HG02642 (cell line): ENCODE measurements around the gene ZFYVE28.

Experiments
- ATAC-seq: cut with Tn5 transposase; IDR thresholded peaks from one replicate; pipeline ENCODE4 v1.9.1; 2021; ENCODE audit warnings: mild to moderate bottlenecking; ENCODE audit not compliant: unreplicated experiment, poor library complexity

ZFYVE28 gene

GRCh38 chr4:2336659-2337058, 81.8 kb downstream of the ZFYVE28 start:
- ATAC-seq, result no peak

DNA sequence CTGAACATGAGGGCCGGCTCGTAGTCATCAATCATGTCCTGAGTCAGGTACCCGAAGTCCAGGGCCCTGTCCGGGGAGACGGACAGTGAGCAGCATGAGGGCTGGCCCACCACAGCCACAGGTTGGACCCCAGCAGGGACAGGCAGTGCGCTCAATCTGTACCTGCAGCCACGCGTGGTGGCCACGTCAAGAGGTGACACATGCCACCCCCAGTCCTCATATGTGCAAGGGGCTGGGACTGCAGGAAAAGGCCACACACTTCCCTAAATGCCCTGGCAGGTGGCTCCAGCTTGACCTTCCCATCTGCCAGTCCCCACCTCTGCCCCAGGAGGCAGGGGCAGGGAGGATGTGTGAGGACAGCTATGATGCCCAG, 82.7 kb downstream of the ZFYVE28 start:
- no peak for ATAC-seq

DNA sequence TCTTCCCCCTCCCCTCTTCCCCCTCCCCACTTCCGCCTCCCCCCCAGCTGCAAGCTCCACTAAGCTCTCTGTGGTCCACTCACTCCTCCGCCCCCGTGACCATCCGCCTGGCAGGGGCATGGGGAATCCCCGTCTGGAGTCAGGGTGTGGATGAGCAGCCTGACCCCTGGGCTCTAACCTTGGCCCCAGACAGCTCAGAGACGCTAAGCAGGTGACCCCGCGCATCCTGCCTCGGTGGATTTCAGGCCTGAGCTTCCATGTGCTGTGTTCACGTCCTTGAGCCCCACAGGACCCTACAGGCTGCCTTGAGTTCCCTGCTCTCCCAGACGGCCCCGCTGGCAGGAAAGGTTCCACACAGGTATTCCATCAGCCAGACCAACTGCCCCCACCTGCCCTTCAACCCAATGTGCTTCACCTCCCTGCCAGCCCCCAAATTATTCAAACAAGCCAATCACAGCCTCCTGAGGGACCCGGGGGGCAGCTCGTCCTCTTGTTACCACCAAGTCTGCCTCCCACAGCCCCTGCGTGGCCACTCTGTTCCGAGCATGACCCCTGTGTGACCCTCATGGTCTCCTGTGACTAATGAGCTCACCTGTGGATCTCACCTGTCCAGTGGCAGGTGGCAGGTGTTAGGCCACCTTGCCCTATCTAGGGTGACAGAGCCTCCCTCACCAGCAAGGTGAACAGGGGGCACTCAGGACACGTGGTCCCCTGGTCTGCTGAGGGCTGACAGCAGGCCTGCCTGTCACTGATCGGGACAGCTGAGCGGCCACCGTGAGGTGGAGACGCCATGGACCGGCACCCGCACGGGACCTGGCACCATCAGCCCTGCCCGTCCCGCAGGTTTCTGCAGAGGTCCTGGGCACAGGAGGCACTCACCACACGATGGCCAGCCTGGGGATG, 83.4 kb downstream of the ZFYVE28 start:
- no peak for ATAC-seq

DNA sequence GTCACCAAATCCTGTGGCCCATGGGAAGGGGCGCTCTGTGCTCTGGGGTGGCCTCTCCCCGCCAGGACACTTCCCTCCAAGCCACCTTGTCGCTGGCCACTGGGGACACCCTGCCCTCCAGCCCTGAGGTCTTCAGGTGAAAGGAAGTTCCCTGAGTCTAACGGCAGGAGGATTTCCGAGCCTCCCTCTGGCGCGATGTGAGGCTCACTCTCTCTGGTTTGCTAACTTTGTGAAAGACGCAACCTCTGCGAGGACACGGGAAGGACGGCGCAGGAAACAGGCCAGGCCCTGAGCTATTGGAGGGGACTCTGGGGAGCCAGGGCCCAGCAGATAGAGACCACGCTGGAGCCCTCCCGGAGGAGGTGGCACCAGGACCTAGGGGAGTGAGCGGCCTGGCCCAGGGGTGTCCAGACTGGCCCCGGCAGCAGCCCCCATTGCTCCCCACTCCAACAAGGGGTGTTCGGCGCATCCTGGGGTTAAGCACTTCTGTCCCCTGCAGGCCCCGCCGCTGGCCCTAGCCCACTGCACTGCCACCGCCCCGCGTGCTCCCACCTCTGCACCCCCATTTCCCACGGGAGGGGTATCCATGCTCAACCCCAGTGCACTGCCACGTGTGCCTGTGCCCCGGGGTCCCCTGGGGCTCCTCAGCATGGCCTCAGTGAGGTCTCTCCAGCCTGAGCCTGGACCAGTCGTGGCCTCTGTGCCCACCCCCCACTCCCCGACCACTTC, 84.4 kb downstream of the ZFYVE28 start:
- no peak for ATAC-seq

GRCh38 chr4:2333356-2333841, 85.0 kb downstream of the ZFYVE28 start:
- ATAC-seq, result no peak

DNA sequence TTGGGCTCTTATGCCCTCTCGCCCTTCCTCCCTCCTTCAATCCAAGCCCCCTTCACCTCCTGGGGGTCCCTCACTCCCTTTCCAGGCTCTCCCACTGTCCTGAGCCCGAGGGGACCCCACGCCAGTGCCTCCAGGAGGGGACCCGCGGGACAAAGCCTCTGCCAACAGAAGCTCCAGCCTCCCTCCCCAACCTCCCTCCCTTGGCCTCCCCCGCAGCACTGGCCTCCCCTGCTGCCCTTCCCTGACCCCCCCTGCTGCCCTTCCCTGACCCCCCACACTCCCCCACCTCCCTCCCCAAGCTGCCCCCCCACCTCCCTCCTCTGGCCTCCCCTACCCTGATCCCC, 85.5 kb downstream of the ZFYVE28 start:
- ATAC-seq, result no peak

- no peak for ATAC-seq
Observed at GRCh38 chr4:2332201-2332975, 86.1 kb downstream of the ZFYVE28 start.

DNA sequence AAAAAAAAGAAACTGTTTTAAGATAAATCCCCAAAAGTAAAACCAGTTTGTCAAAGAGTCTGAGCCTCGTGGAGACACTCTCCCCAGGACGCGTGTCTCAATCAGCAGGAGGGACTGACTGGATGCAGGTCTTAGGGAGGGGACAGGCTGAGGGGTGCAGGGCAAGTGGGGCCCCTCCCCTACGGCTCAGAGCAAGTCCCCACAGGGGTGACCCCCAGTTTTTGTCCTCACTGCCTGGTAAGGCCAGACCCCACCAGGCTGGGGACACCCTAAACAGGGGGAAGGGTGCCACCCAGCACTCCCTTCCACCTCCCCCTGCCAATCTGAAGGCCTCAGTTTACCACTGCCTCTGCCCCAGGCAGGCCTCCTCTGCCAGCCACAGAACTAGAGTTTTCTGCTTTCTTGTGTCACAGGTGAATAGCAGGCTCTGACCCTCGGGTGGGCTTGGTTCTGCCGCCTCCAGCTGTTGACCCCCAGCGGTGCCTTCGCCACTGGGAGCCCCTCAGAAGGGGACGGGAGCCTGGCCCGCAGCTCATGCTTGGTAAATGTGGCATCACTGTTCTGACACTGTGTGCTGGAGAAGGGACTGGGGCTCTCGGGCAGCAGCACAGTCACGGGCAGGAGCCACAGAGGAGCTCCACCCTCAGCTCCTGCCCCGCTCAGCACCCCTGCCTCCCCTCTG, 86.8 kb downstream of the ZFYVE28 start:
- no peak for ATAC-seq

DNA sequence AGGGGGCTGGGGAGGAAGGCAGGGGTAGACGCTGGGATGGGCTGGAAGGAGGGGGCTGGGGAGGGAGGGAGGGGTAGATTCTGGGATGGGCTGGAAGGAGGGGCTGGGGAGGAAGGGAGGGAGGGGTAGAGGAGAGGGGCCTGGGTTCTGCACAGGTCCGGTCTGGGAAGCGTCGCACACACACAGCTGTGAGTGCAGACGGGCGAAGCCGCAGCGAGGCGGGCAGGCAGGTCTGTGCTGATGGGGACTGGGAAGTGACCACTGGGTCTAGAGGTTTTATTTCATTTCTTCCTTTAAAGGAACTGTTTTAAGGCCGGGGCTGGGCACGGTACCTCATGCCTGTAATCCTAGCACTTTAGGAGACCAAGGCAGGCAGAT, 87.4 kb downstream of the ZFYVE28 start:
- no peak for ATAC-seq

- no peak for ATAC-seq
Observed at GRCh38 chr4:2330091-2331042, 88.1 kb downstream of the ZFYVE28 start.

DNA sequence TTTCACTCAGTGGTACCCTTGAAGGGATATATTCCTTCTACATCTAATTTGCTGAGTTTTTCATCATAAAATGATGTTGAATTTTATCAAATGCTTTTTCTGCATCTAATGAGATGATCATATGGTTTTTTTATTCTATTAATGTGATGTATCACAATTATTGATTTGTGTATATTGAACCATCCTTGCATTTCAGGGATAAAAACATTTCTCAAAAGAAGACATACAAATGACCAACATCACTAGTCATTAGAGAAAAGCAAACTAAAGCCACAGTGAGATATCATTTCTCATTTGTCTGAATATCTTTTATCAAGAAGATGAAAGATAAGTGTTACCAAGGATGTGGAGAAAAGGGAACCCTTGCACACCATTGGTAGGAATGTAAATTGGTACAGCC, 90.9 kb downstream of the ZFYVE28 start:
- no peak for ATAC-seq

GRCh38 chr4:2324891-2325290, 93.6 kb downstream of the ZFYVE28 start:
- no peak for ATAC-seq

GRCh38 chr4:2322841-2323240, 95.6 kb downstream of the ZFYVE28 start:
- ATAC-seq, result no peak

GRCh38 chr4:2322227-2322626, 96.2 kb downstream of the ZFYVE28 start:
- no peak for ATAC-seq

DNA sequence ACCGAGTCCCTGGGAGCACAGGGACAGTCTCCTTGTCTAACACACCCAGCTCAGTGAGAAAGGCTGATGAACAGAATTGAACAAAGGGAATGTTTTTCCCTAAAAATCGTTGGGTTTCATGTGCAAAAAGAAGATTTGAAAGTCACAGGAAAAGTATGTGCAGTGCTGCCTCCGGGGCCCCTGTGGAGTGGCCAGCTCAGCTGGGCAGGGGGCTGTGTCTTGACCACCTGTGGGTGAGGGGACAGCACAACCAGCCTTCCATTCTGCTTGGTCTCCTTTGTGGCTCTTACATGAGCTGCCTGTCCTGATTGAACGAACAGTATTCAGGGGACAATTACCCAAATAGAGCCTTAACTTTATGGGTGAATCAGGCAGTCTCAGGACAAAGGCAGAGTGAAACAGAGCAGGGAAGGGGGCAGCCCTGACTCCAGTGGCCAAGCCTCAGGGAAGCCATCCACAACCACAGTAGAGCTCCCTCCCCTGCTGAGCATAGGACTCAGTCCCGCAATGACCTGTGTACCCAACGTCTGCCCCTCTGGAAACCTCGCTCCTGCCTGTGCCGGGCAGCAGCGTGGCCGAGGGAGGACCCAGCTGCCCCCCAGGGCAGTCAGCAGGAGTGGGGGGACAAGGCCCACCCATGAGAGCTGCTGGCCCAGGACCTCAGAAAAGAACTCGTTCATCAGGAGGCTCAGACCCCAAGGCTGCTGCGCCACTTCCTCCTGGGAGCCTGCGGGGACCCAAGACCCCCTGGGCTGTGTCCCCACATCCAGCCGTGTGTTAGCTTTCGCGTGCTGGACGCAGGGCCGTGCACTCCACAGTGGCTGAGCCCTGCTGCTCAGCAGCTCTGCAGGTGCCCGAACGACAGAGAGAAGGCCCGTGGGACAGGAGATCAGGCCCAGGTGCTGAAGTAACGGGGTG, 96.9 kb downstream of the ZFYVE28 start:
- ATAC-seq, result no peak

GRCh38 chr4:2320746-2321145, 97.7 kb downstream of the ZFYVE28 start:
- no peak for ATAC-seq

- ATAC-seq, result no peak
Observed at GRCh38 chr4:2320152-2320551, 98.3 kb downstream of the ZFYVE28 start.

- ATAC-seq, result no peak
Observed at GRCh38 chr4:2318885-2319284, 99.6 kb downstream of the ZFYVE28 start.
